HG03558 (cell line): ENCODE data around the gene WHRN.

ENCODE experiments used
- ATAC-seq: cut with Tn5 transposase; IDR thresholded peaks from one replicate; pipeline ENCODE4 v1.9.1; 2021; ENCODE audit warnings: moderate number of reproducible peaks; ENCODE audit not compliant: unreplicated experiment; ENCODE audit errors: extremely low read depth

WHRN gene

DNA sequence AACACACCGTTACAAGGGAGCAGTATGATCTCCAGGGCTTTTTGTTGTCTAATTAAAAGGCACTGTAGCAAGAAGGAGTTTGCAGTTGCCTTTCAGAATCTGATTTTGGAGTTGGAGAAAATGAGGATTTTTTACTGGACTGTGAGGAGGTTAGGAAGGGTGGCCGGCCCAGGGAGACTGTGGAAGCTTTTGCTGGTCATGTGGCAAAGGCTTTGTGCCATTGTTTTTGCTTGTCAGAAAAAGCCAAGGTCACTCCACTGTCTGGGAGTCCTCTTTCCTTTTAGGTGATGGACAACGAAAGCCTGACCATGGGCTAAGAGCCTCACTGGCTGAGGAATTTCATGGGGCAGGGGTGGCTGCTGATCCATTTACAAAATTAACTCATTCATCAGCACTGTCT, 10.3 kb upstream of the WHRN start:
- no peak for ATAC-seq

- no peak for ATAC-seq
Observed at GRCh38 chr9:114513959-114514267, 8.6 kb upstream of the WHRN start.

DNA sequence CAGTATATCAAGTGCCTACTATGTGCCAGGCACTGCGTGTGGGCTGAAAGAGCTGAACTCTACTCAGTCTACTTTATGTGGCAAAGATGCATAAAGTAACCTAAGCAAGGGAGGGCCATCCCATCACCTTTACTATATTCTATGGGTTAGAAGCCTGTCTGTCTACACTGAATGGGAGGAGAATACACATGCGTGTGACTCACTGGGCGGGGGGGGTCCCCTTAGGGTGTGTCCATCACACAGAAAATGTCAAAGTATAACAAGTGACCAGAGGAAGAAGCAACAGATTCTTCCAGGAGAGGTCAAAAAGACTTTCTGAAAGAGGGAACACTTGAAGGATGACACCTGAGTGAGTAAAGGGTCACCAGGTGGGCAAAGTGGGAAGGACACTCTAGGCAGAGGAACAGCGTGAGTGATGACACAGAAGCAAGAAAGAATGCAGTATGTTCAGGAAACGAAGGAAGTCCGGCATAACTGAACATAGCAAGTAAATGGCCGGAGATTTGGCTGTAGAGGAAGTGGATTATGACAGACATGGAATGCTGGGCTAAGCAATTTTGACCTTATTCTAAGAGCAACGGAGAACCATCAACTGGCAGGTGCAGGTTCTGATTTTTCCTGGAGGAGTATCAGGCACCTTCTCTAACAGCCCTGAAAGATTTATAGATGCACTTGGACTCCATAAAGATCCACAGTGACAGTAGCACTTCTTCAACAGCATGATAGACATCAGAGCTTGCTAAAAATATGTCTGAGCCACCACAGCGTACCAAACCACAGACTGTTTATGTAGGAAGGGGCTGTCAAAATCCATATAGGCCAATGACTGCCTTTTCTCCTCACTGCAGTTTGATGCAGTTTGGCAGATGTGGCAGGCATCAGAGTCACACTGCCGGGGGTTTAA, 8.0 kb upstream of the WHRN start:
- ATAC-seq: no peak

- no peak for ATAC-seq
Observed at GRCh38 chr9:114511978-114512874, 7.0 kb upstream of the WHRN start.

DNA sequence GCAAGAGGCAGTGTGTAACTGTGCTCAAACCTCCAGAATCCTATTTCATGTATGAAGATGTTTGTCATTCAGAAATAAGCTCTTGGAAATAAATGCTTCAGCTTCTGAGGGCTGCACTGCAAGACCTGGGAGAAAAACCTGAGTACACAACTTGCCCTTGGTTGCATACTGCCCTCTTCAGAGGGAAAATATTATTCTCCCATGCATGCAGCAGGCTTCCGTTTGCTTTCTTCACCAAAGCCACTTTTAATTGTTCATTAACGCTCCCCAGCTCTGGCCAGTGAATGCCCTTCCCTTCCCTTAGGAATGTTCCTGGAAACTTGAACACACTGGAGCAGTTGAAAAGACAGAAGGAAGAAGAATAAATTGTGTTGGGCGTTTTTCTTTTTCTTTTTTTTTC, 2.5 kb upstream of the WHRN start:
- ATAC-seq: no peak

DNA sequence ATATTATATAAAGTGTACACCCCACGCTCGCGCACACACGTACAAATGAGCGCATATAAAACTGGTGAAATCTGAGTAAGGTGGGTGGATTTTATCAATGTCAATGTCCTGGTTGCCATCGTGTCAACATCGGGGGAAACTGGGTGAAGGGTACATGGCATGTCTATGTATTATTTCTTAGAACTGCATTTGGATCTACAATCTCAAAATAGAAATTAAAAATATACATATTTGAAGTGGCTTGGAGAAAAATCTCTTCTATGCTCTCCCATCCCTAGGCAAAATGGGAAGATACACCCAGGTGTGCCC, 763 bp upstream of the WHRN start:
- ATAC-seq: no peak

GRCh38 chr9:114504341-114505186, 709 bp downstream of the WHRN start:
- ATAC-seq: no peak

DNA sequence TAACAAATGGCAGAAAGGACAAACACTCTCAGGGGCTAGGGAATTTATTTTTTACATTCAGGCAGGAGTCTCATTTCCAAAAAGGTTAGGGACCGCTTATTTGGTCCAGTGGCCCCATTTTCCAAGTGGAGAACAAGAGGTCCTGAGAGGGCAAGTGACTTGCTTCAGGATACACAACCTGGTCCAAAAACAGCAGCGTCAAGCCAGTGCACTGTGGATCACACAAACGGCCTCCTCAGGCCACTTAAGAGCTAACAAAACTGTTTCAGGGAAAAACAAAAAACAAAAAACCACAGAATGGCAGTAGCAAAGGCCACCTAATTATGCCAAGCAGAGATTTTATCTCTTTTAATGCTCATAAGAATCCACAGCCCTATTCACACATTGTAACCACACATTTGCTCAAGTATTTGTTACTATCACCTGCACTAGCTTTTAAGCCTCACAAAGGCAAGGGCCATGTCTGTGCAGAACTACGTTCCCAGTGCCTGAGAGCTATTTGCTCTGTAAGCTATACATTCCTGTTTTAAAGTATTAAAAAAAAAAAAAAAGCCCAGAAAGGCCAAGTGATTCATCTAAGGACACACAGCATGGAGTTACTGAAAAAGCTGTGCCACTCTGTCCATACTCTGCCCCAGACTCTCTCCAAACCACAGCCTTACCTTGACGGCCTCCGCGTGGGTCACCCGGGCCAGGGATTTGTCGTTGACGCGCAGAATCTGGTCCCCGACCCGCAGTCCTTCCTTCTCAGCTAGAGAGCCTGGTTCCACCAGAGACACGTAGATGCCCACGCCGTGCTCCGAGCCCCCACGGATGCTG, 1.5 kb downstream of the WHRN start:
- ATAC-seq: no peak

- no peak for ATAC-seq
Observed at GRCh38 chr9:114503009-114503408, 2.3 kb downstream of the WHRN start.

DNA sequence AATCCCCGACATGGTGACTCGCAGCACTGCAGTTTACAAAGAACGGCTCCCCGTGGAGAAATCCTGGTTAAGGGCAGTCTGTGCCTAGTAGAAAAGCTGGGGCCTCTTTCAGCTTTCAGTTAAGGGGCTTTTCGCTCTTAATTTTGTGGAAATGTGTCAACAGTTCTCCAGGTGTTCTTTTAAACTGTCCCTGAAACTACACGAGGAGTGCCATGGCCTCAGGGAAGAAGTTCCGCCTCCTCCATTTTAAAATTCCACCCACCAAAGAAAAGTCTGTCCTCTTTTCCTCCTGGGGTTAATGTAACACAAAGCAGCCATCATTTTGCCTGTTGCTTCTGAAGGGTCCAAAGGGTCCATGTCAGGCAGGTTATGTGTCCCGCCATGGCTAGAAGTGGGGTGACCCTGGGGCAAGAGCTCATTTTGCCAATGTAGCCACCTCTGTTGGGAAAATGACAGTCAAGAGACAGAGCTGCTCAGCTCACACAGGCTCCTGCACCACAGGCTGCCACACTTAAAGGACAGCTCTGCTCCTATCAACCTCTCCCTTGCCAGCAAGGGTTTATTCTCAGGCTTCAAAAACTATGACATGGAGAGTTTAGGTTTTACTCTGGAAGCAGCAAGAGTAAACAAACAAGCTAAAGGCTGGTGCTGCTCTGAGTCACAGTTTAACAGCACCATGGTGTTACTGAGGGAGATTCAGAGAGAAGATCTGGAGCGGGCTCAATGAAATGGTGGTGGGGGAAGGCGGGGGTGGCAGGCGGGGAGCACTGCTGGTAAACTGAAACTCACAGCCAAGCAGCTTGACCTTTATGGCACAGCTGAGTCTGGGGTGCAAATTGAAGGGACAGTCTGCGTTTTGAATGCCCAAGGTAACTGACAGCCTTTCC, 3.2 kb downstream of the WHRN start:
- no peak for ATAC-seq

DNA sequence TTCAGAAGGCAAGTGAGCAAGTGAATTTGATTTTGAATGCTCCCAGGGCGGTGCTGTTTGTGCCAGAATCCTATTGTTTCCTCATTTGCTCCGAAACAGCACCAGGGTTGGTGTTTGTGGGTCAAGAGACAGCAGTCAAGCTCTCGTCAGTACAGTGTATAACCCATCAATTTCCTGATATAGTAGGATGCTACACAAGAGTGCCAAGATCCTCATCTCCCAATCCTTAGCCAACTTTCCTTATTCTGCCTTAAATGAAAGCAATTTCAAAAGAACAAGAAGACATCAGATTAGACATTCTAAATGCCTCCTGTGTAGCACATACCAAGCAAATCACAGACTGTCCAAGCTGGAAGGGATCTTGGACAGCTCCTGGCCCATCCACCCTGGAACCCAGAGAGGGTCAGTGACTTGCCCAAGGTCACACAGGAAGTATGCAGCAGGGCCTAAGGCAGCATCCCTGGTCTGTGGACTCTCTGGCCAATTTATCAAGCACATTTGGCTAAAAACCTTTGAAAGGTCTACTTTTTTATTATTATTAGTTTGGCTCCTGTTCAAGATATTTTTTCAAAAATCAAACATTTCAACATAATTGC, 4.5 kb downstream of the WHRN start:
- ATAC-seq: no peak

GRCh38 chr9:114499941-114500696, 5.2 kb downstream of the WHRN start:
- ATAC-seq: no peak

GRCh38 chr9:114499528-114499927, 5.7 kb downstream of the WHRN start:
- ATAC-seq: no peak

- ATAC-seq: no peak
Observed at GRCh38 chr9:114497727-114498382, 7.4 kb downstream of the WHRN start.

- ATAC-seq: no peak
Observed at GRCh38 chr9:114497236-114497635, 8.0 kb downstream of the WHRN start.

GRCh38 chr9:114496011-114496410, 9.3 kb downstream of the WHRN start:
- ATAC-seq: no peak

GRCh38 chr9:114494776-114495569, 10.3 kb downstream of the WHRN start:
- no peak for ATAC-seq
